GM18861 (cell line): ENCODE measurements around the gene RABL6.

Experiments
- ATAC-seq: cut with Tn5 transposase; IDR thresholded peaks from one replicate; pipeline ENCODE4 v1.9.1; 2021; ENCODE audit not compliant: unreplicated experiment

RABL6 gene

DNA sequence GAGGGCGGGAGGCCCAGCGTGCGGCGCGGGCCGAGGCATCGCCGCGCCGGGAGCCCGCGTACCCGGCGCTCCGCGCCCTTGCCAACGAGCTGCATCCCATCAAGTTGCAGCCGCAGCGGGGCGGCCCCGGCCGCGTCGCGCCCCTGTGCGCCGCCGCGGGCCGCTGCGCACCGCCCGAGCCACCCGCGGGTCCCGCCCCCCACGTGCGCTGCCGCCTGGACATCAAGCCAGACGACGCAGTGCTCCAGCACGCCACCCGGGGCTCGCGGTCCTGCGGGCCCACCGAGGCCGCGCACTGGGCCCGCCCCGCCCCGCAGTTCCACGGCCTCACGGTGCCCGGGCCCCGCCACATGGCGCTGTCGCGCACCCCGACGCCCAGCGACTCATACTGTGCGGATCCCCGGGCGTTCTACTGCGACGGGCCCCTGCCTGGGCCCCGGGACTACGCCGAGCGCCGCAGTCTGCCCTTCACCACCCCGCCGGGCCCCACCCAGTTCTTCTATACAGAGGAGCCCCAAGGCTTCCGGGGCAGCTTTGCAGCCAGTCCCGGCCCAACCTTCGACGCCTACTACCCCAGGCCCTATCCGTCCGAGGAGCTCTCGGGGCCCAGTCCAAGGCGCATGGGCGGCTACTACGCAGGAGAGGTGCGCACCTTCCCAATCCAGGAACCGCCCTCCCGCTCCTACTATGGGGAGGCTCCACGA is 37.2 kb downstream of the RABL6 start:
- ATAC-seq, result no peak

DNA sequence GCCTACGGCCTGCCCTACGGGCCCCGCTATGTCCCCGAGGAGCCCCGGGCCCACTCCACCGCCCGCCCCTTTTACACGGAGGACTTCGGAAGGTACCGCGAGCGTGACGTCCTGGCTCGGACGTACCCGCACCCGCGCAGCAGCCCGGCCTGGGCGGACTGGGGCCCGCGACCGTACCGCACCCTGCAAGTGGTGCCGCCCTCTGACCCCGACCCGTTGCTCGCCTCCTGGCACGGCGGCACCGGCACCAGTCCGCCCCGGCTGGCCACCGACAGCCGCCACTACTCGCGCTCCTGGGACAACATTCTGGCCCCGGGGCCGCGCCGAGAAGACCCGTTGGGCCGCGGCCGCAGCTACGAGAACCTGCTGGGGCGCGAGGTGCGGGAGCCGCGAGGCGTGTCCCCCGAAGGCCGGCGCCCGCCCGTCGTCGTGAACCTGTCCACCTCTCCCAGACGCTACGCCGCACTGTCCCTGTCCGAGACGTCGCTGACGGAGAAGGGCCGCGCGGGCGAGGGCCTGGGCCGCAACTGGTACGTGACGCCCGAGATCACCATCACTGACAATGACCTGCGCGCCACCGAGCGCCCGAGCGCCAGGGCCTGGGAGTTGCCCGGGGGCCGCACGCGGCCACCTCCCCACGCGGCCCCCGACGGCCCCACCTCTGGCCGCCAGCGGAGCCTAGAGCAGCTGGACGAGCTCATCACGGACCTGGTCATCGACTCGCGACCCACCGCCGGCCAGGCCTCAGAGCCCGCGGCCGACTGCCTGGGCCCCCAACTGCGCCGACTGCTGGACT is 37.9 kb downstream of the RABL6 start:
- no peak for ATAC-seq

GRCh38 chr9:136846376-136847087 is 38.8 kb downstream of the RABL6 start:
- ATAC-seq, result no peak

DNA sequence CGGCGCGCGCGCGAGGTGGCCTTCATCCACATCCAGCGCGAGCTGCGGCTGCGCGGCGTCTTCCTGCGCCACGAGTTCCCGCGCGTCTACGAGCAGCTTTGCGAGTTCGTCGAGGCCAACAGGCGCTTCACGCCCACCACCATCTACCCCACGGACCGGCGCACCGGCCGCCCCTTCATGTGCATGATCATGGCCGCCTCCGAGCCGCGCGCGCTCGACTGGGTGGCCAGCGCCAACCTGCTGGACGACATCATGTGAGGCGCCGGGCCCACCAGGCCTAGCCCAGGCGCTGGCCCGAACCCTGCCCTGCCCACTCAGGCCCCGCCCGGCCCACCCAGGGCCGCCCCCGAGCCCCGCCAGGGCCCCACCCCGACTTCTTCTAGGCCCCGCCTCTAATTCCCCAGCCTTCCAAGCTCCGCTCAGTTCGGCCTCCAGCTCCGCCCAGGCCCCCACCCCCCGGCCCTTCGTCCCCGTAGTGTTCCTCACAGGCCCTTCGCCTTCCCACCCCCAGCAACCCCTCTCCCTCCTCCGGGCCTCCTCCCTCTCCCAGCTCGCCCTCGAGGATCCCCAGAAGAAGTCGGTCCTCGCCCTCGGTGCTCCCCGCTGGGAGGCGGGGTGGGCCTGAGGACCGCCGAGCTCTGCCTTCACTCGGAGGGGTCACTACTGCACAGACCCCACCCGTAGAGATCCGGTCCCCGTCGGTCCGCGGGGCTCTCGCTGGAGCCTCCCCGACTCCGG is 39.5 kb downstream of the RABL6 start:
- ATAC-seq, result no peak

DNA sequence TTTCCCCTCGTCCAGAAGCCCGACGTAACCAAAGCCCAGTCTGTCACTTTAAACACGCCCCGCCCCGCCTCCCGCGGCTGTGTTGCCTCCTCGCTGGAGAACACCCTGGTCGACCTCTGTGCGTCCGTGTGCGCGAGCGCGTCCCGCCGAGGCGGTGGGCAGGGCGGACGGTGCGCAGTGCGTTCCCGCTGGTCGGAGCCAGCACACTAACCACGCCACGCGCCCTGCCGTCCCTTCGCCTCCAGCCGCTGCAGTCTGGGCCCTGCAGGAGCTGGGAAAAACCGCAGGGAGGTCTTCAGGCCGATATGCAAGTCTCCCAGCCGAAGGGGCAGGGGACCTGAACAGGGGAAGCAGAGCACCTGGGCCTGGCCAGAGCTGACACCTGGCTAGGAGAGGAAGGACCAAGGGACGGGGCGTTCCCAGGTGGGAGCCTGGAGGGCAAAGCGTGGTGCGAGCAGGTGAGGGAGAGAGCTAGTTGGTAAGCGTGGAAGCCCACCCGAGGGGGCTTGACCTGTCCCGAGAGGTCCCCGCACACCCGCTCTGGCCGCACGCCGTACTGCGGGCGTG is 40.2 kb downstream of the RABL6 start:
- ATAC-seq, result no peak

DNA sequence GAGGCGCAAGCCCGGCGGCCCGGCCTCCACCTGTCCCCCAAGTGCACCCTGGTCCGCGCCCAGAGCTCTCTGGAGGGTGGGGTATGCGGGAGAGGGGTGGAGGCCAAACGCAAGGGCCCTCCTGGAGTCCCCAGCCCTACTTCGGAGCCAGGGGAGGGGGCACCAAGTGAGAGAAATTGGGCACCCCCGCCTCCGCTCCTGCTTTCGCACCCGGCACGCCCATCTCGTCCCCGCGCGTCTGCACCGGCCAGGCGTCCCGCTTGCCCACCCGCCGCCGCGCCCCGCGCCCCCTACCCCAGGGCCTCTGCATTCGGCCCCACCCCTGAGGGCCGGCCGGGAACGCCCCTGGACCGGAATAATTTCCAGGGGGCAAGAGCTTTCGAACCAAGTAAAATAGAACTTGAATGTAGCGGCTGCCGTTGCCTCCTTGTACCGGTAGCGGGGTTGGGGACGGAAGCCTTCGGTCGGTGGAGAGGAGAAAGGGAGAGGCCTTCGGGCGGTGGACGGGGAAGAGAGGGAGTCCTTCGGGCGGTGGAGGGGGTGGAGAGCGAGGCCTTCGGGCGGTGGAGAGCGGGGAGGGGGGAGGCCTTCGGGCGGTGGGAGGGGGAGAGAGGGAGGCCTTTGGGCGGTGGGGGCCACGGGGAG is 40.8 kb downstream of the RABL6 start:
- ATAC-seq, result no peak

- peak; percentile 71 for ATAC-seq
Observed at GRCh38 chr9:136849038-136849959, 41.6 kb downstream of the RABL6 start, which contains the start of gene PHPT1. PHPT1 (plus strand) TSS chr9:136849409; CDS start chr9:136849431, 22 bp downstream.

GRCh38 chr9:136849960-136850865 is 42.5 kb downstream of the RABL6 start:
- ATAC-seq, result no peak

- no peak for ATAC-seq
Observed at GRCh38 chr9:136850866-136851775, 43.4 kb downstream of the RABL6 start.

- no peak for ATAC-seq
Observed at GRCh38 chr9:136851941-136852663, 44.4 kb downstream of the RABL6 start, which contains the start of gene MAMDC4. MAMDC4 (plus strand) TSS chr9:136852346; CDS start chr9:136852417, 71 bp downstream.

- ATAC-seq, result no peak
Observed at GRCh38 chr9:136852664-136853595, 45.2 kb downstream of the RABL6 start.

DNA sequence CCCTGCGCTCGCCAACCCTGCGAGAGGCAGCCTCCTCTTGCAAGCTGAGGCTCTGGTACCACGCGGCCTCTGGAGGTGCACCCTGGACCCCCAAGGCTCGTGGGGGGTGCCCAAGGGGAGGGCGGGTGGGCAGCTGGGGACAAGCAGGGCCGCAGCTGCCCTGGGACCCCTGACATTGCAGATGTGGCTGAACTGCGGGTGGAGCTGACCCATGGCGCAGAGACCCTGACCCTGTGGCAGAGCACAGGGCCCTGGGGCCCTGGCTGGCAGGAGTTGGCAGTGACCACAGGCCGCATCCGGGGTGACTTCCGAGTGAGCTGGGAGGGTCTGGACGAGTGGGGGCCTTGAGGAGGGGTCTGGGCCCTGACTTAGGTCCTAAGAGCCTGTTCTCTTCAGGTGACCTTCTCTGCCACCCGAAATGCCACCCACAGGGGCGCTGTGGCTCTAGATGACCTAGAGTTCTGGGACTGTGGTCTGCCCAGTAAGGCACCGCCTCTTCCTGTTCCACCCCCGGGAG is 45.9 kb downstream of the RABL6 start:
- no peak for ATAC-seq

GRCh38 chr9:136854113-136854841 is 46.5 kb downstream of the RABL6 start:
- ATAC-seq, result no peak

GRCh38 chr9:136854842-136855460 is 47.2 kb downstream of the RABL6 start:
- ATAC-seq, result no peak
